ENCODE results near the gene MLPH. TPM values are rescaled to one million over a fixed set of nuclear protein-coding genes. Genes with fewer than 3 reads are reported as not detected.

MLPH gene
- total and polyA plus RNA-seq, 9 of the 15 experiments (the other 6 are each of a cell fraction or from before 2014, with no cell fraction given): 0.22 TPM; not detected in 8

- ChIA-PET POLR2A (interaction anchor here (0.6 to 0.7 kb wide), 2 partner anchors 182 to 484 kb away, joined by 3 to 4 read pairs; no protein-coding TSS in a partner anchor), CTCF (ENCODE audit: low intra/inter-chr PET ratio) (no interaction called here)
- Histone ChIP-seq H3K79me2 (ENCODE audit: control insufficient read depth, insufficient read depth, low read length) (no peaks in the 10 kb centered on the region), H3K4me1 (replicated peaks in 1 of 2; ENCODE audit: control insufficient read depth in 2 of 2, insufficient read depth in 2 of 2, low read length in 2 of 2) (peaks cover 0 to 3% of the 10 kb centered on the region in 2 experiments; a peak in 1 of 5 replicates), H3K27ac (ENCODE audit: extremely low read depth, low read depth, low read length) (no peak overlapping the region), H4K20me1 (replicated peaks; ENCODE audit: control insufficient read depth, insufficient read depth, low read length) (no peaks in the 10 kb centered on the region), H3K4me2 (ENCODE audit: insufficient read depth, low read length) (no peak overlapping the region), H2AFZ (ENCODE audit: low read depth, low read length) (no peak overlapping the region), H3K9me1 (ENCODE audit: control insufficient read depth, insufficient read depth, low read length) (no peaks in the 10 kb centered on the region), H3K36me3 (ENCODE audit: control insufficient read depth, insufficient read depth, low read length) (no peaks in the 10 kb centered on the region), H3K9ac (ENCODE audit: insufficient read depth in 1 of 2, low read depth in 2 of 2, low read length in 2 of 2) (no peak overlapping the region), H3K9me3 (replicated peaks; ENCODE audit: control insufficient read depth, insufficient read depth, low read depth, low read length) (no peaks in the 10 kb centered on the region), H3K27me3 (ENCODE audit: control insufficient read depth in 2 of 2, insufficient read depth in 2 of 2, low read length in 2 of 2) (peaks cover 4 to 47% of the 10 kb centered on the region in 2 experiments; a peak in 3 of 5 replicates), H3K4me3 (no peak overlapping the region)
- TF ChIP-seq ZNF766 (CRISPR knock-in tag; conservative IDR thresholded peaks at IDR 0.05) (peak; percentile 37; the same call in 1 of the 2 replicates), COPS2 (conservative IDR thresholded peaks at IDR 0.05) (no peak)
- ATAC-seq (no peak), FAIRE-seq (no peak), DNase-seq (ENCODE audit: extremely low read depth in 1 of 4, low spot score in 3 of 4) (no peak)
- 5% methylated on average over 8 of the region's 8 CpGs for WGBS (ENCODE audit: insufficient coverage, low coverage, missing lambda C conversion rate)
- intact Hi-C loops (cut with micrococcal nuclease) (no loop called here), in situ Hi-C loops (cut with MboI) (loop anchor here (5.0 to 10.0 kb wide), 2 partner anchors 62 to 419 kb away; no protein-coding TSS in a partner anchor)
- BruUV-seq (replicated peaks): no TSS peak
Observed at GRCh38 chr2:237573721-237574415, 86.8 kb downstream of the MLPH start.

- H3K9me3 ChIP-seq (replicated peaks; ENCODE audit: control insufficient read depth, insufficient read depth, low read depth, low read length): no peaks in the 10 kb centered on the region
- POLR2A ChIA-PET: no interaction called here
- FAIRE-seq (no peak), ATAC-seq (no peak), DNase-seq (ENCODE audit: extremely low read depth in 1 of 4, low spot score in 3 of 4) (no peak)
- intact Hi-C loops (cut with micrococcal nuclease) (no loop called here), in situ Hi-C loops (cut with MboI) (loop anchor here (5.0 to 10.0 kb wide), 2 partner anchors 62 to 420 kb away; no protein-coding TSS in a partner anchor)
- no peaks in the 10 kb centered on the region for H3K79me2 ChIP-seq (ENCODE audit: control insufficient read depth, insufficient read depth, low read length)
- H3K4me3 ChIP-seq: no peak overlapping the region
- no peak overlapping the region for H3K27ac ChIP-seq (ENCODE audit: extremely low read depth, low read depth, low read length)
- no peaks in the 10 kb centered on the region for H3K36me3 ChIP-seq (ENCODE audit: control insufficient read depth, insufficient read depth, low read length)
- CTCF ChIA-PET (ENCODE audit: low intra/inter-chr PET ratio): no interaction called here
- H3K9me1 ChIP-seq (ENCODE audit: control insufficient read depth, insufficient read depth, low read length): no peaks in the 10 kb centered on the region
- no peak overlapping the region for H3K9ac ChIP-seq (ENCODE audit: insufficient read depth in 1 of 2, low read depth in 2 of 2, low read length in 2 of 2)
- H3K27me3 ChIP-seq (ENCODE audit: control insufficient read depth in 2 of 2, insufficient read depth in 2 of 2, low read length in 2 of 2): peaks cover 4 to 53% of the 10 kb centered on the region in 2 experiments; a peak in 3 of 5 replicates
- no TSS peak for BruUV-seq (replicated peaks)
- no peaks in the 10 kb centered on the region for H4K20me1 ChIP-seq (replicated peaks; ENCODE audit: control insufficient read depth, insufficient read depth, low read length)
- H3K4me2 ChIP-seq (ENCODE audit: insufficient read depth, low read length): no peak overlapping the region
- H3K4me1 ChIP-seq (replicated peaks in 1 of 2; ENCODE audit: control insufficient read depth in 2 of 2, insufficient read depth in 2 of 2, low read length in 2 of 2): peaks cover 0 to 3% of the 10 kb centered on the region in 2 experiments; a peak in 1 of 5 replicates
- 0% methylated on average over 8 of the region's 9 CpGs for WGBS (ENCODE audit: insufficient coverage, low coverage, missing lambda C conversion rate)
- no peak overlapping the region for H2AFZ ChIP-seq (ENCODE audit: low read depth, low read length)
- TF ChIP-seq CREB1 (IDR thresholded peaks at IDR 0.05) (no peak), CREB1 (CRISPR knock-in tag; IDR thresholded peaks at IDR 0.05) (no peak), ZSCAN29 (IDR thresholded peaks at IDR 0.05) (no peak), NCOA1 (IDR thresholded peaks at IDR 0.05; ENCODE audit: low read depth) (no peak), ATF4 (CRISPR knock-in tag; IDR thresholded peaks at IDR 0.05) (no peak), ATF7 (IDR thresholded peaks at IDR 0.05) (no peak), PPARD (CRISPR knock-in tag; IDR thresholded peaks at IDR 0.05) (no peak), ZNF239 (CRISPR knock-in tag; IDR thresholded peaks at IDR 0.05) (no peak), GABPA (tag; conservative IDR thresholded peaks at IDR 0.05; ENCODE audit: low read depth) (no peak), ELK3 (CRISPR knock-in tag; IDR thresholded peaks at IDR 0.05) (no peak), ZNF75A (CRISPR knock-in tag; IDR thresholded peaks at IDR 0.05) (no peak), HIVEP1 (CRISPR knock-in tag; IDR thresholded peaks at IDR 0.05) (no peak), ZNF408 (CRISPR knock-in tag; IDR thresholded peaks at IDR 0.05; ENCODE audit: low read depth) (no peak)
Observed at GRCh38 chr2:237574467-237574866, 87.4 kb downstream of the MLPH start.

Measured in K562 (cell line).